Ecto neural progenitor cell (in vitro differentiated cells): ENCODE results near the gene FAM120A.
"Not testable (repeated sequence)": the region's sequence is repeated elsewhere in the genome, so short reads cannot be mapped to it uniquely, and the experiment has no call there.

Experiments used
- DNase-seq: peaks from one replicate; pipeline ENCODE4 v3.0.0-alpha.2; 2018; ENCODE audit warnings: low spot score

FAM120A gene, protein sequence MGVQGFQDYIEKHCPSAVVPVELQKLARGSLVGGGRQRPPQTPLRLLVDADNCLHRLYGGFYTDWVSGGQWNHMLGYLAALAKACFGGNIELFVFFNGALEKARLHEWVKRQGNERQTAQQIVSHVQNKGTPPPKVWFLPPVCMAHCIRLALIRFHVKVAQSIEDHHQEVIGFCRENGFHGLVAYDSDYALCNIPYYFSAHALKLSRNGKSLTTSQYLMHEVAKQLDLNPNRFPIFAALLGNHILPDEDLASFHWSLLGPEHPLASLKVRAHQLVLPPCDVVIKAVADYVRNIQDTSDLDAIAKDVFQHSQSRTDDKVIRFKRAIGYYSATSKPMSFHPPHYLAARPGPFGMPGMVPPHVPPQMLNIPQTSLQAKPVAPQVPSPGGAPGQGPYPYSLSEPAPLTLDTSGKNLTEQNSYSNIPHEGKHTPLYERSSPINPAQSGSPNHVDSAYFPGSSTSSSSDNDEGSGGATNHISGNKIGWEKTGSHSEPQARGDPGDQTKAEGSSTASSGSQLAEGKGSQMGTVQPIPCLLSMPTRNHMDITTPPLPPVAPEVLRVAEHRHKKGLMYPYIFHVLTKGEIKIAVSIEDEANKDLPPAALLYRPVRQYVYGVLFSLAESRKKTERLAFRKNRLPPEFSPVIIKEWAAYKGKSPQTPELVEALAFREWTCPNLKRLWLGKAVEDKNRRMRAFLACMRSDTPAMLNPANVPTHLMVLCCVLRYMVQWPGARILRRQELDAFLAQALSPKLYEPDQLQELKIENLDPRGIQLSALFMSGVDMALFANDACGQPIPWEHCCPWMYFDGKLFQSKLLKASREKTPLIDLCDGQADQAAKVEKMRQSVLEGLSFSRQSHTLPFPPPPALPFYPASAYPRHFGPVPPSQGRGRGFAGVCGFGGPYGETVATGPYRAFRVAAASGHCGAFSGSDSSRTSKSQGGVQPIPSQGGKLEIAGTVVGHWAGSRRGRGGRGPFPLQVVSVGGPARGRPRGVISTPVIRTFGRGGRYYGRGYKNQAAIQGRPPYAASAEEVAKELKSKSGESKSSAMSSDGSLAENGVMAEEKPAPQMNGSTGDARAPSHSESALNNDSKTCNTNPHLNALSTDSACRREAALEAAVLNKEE

DNA sequence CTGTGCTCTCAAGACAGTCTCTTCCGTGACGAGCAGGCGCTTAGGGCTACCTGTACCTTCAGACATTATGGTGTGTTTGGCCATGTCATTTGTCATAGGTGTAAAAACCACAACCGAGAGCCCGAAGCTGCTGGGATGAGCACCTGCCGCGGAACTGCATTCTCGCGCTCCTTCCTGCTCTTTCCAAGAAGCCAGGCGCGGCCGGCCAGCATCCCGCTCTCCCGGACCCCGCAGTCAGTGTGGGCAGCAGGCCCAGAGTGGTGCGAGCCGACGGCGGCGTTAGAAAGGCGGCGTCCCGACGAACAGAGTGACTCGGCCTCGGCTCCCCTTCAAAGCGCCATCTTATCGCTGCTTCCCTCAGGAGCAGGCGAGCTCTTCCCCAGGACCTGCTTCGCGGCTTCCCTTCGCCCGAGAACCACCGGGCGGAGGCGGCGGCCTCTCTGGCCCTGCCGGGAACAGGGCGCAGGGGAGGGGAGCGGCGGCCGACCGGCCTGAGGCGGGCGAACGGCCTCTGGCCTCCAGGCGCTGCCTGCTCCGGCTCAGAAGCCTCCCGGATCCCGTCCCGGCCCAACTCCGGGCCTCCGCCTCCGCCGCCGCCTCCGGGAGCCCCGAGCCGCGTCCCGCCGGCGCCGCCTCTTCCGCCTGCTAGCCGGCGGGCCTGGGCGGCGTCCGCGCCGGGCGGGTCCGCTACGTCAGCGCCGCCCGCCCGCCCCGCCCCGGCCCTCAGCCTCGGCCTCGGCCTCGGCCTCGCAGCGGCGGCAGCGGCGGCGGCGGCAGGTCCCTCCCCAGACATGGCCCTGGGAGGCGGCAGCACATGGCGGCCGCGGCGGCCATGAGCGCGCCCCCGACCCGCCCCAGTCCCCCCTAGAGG, at the start of gene FAM120A:
FAM120A (plus strand) TSS at position 741 of the 871 bp plus-strand sequence. CDS start 231 bp downstream, outside the sequence.
- DNase-seq = peak; percentile 83

DNA sequence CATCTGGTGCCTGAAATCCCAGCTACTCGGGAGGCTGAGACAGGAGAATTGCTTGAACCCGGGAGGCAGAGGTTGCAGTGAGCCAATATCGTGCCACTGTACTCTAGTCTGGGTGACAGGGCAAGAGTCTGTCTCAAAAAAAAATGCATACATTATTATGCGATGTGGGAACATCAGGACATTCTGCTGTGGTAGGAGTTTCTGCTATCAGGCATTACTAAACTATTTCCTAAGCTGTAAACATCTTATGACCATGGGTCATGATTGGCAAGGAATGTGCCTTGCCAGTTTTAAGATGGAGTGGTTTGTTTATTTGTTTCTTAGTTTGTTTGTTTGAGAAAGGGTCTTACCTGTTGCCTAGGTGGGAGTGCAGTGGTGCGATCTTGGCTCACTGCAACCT, 45.1 kb upstream of the FAM120A start:
- DNase-seq = no peak

- DNase-seq = no peak
These were observed 38.0 kb upstream of the FAM120A start for GRCh38 chr9:93413530-93413929.

GRCh38 chr9:93415176-93415690, 36.3 kb upstream of the FAM120A start:
- DNase-seq = no peak

DNA sequence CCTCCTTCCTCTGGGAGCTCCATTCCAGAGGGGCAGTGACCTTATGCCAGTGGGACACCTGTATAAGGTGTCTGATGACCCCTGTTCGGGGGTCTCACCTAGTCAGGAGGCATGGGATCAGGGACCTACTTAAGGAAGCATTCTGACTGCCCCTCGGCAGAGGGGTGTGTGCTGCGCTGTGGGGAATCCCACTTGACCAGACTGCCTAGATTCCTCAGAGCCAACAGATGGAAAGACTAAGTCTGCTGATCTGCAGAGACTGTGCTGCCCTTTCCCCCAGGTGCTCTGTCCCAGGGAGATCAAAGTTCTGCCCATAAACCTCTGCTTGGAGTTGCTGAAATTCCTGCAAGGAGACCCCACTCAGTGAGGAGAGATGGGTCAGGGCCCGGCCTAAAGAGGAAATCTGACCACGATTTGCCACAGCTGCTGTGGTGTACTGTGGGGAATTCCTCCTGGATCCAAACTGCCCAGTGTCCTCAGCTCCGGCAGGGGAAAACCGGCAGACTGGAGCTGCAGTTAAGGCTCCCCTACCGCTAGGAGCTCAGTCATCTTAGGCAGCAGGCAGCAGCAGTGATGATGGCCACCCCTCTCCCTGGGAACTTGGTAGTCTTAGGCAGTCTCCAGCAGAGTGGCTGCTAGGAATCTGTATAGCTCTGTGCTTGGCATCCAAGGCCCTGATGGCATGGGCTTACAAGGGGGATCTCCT, 34.8 kb upstream of the FAM120A start:
- DNase-seq = no peak

DNA sequence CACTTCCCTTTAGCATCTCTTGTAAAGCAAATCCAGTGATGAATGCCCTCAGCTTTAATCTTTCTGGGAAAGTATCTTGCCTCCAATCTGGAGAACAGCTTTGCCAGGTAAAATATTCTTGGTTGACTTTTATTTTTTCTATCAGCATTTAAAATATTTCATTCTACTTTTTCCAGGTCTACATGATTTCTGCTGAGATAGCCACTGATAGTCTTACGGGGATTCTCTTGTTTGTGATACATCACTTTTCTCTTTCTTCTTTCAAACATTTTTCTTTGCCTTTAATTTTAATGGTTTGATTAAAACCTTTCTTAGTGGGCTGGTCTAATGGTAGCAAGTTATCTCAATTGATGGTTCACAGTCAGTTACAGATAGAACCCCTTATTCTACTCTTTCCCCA, 33.9 kb upstream of the FAM120A start:
- no peak for DNase-seq

- no peak for DNase-seq
These were observed 32.5 kb upstream of the FAM120A start for GRCh38 chr9:93419023-93419422.

- DNase-seq = no peak
These were observed 28.4 kb upstream of the FAM120A start for GRCh38 chr9:93422977-93423616.

GRCh38 chr9:93427655-93428379, 23.7 kb upstream of the FAM120A start:
- no peak for DNase-seq

DNA sequence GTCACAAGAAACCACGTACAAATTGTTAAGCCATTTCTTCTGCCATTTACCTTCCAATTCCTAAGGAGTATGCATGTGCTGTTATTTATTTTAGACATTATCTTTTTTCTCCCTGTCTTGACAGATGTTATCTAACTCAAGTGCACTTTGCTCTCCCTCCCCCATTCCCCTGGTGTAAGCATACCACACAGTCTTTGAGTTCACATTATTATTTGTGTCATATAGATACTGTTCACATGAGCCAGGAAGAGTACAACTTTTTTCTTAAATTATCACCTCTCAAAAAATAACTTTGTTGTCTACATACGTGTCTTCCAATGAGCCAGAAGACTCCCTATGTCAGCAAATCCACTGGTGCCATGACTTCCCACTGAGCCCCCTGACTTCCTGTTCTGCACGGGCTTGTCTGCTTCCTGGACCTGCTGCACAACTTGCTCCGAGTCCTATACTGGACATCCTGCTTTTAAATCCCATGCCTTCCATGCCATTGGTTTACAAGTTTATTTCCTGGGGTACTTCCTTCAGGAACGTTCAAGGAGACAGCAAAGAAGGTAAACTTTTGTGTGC, 19.9 kb upstream of the FAM120A start:
- no peak for DNase-seq

- no peak for DNase-seq
These were observed 18.5 kb upstream of the FAM120A start for GRCh38 chr9:93432964-93433363.

GRCh38 chr9:93434056-93434455, 17.4 kb upstream of the FAM120A start:
- DNase-seq = no peak

DNA sequence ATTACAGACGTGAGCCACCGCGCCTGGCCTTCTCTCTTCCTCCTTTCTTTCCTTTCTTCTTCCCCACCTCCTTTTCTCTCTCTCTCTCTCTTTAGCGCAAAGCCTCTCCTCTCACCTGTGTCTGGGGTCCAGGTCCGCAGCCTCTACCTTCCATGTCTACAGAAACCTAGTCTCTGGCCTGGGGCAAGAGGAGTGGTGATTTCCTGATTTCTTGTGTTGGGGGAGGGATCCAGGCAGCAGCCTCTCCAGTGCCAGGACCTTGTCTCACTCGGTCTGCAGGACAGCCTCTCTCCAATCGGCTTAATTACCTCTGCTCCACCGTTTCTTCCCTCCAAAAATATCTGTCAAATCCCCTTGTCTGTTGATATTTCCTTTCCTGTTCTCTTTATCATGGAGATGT, 16.1 kb upstream of the FAM120A start:
- no peak for DNase-seq

- no peak for DNase-seq
These were observed 15.3 kb upstream of the FAM120A start for GRCh38 chr9:93436218-93436617.

DNA sequence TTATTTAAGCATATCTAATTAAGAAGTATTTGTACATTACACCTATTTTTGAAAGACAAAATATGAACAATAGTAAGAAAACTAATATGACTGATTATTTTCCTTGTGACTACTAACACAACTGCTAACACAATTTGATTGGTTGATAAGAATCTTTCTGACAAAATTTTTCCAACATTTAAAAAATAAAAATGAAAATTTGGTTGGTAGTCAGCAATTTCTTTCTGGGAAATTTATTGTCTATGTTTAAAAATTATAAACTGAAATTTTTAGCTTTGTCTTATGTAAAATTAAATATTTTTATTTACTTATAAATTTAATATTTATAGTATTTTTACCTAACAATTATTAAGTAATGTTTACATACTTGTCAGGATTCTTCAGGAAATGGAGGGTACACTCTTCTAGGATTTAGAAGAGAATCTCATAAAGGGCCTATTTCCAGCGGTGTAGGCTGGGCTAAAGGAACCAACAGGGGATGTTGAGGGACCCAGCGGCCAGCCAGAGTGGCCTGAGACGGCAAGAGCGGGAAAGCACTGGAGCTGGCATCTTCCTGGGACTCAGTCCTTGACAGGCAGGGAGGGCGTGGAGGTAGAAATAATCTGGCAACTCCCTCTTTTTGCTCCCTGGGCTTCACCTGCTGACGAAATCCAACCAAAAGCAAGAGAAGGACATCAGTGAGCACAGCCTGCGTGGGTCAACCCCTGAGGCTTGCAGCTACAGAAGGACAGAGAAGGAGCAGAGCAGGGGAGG, 14.7 kb upstream of the FAM120A start:
- DNase-seq = no peak

DNA sequence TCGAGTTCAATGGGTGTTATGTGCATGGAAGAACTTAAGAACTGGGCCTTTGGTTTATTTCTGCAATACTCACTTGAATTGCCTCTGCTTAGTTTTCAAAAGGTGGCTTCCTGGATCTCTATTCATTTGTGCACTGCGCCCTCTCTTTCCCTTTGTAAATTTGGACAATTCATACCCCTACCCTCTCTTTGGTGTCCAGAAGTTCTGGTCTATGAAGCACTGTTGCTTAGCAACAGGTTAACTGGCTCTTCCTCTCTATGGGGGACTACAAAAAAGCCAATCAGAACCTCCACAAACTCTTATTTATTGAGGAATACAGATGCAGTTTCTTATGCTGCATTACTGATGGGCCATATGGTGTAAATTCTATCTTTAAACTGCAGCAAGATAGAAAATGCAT, 13.5 kb upstream of the FAM120A start:
- no peak for DNase-seq

GRCh38 chr9:93439301-93439700, 12.2 kb upstream of the FAM120A start:
- not testable (repeated sequence) for DNase-seq

DNA sequence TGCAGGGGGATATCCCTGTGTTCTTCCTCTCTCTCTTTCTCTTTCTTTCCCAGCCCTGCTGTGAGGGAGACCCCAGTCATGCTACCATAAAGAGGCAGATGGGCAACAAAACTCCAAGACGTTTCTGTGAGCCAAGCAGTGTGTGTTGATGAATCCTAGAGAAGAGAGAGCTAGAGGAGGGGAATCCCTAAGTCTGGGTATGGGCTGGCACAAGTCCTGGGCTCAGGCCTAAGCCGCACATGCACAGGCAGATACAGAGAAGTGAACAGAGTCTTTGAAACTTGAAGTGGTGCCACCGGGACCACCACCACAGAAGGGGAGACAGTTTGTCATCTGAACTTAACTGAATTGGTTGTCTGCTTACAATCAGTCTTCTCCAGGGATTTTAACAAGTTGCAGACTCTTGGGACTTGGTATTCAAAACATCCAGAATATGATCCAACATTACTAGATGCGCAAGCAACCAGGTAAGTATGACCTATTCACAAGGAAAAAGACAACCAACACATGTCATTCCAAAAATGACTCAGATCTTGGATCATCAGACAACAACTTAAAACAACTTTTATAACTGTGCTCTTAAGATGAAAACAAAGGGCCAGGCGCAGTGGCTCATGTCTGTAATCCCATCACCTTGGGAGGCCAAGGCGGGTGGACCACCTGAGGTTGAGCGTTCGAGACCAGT, 10.4 kb upstream of the FAM120A start:
- DNase-seq = no peak
